Lower lobe of right lung (tissue), 2 donors: ENCODE measurements around the gene BMPR2. TPM values are rescaled to one million over a fixed set of nuclear protein-coding genes. Genes with fewer than 3 reads are reported as not detected.

Source experiments
- ATAC-seq, 2 donors: fragments of 200-7000 bp; cut with Tn5 transposase; one replicate each; pipeline ENCODE4 v1.9.1; 2020 to 2022; ENCODE audit warnings: mild to moderate bottlenecking in 2 of 2, moderate library complexity in 2 of 2
- DNase-seq: peaks from one replicate; pipeline ENCODE4 v3.0.0-alpha.2; 2020
- H3K27ac ChIP-seq: fragments of 200-600 bp; one replicate; pipeline ENCODE4 v1.8.0; 2022
- H3K27me3 ChIP-seq: fragments of 200-600 bp; one replicate; pipeline ENCODE4 v1.8.0; 2022; ENCODE audit warnings: low read depth
- H3K36me3 ChIP-seq: fragments of 200-600 bp; one replicate; pipeline ENCODE4 v1.8.0; 2022; ENCODE audit warnings: mild to moderate bottlenecking
- H3K4me1 ChIP-seq: fragments of 200-600 bp; one replicate; pipeline ENCODE4 v1.8.0; 2022
- H3K4me3 ChIP-seq: fragments of 200-600 bp; one replicate; pipeline ENCODE4 v1.8.0; 2022; ENCODE audit warnings: mild to moderate bottlenecking
- H3K9me3 ChIP-seq: fragments of 200-600 bp; one replicate; pipeline ENCODE4 v1.8.0; 2022
- intact Hi-C: fragments of 100-400 bp; cut with DNase I; formaldehyde crosslinking; loops from one replicate; pipeline ENCODE4 v1.11.0; 2022
- total RNA-seq: library from RNA; stranded (reverse); fragmentation: NEBNext Ultra II Directional; extraction: Animal tissue kit (Norgen Biotek cat#: 25700); gene quantifications from one replicate; pipeline ENCODE4 v1.2.1, GENCODE V29; 2021
- TF ChIP-seq, protein P1 (sequence below): fragments of 200-600 bp; IDR thresholded peaks from one replicate; pipeline ENCODE4 v1.8.0; 2022; ENCODE audit warnings: antibody characterized with exemption, mild to moderate bottlenecking
- donor health status: DM: no; HTN: yes; CAD: no; lungs with severe emphysema.

BMPR2 gene
- total RNA-seq, 1 donor from 2014 or later, result 137 TPM

DNA sequence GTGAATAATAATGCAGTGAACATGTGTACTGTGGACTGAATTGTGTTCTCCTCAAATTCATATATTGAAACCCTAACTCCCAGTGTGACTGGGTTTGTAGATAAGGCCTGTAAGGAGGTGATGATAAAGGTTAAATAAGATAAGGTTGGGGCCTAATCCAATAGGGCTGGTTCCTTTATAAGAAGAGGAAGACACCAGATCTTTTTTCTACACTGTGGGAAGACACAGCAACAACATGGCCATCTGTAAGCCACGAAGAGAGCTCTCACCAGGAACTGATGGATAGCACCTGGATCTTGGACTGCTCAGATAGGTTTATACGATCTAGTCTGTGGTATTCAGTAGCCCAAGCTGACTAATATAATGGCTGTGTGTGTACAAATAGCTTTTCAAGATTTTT, 66.8 kb downstream of the BMPR2 start:
- ATAC-seq (no peak), DNase-seq (no peak)
- Histone ChIP-seq H3K27ac (no peak overlapping the region), H3K4me1 (no peaks in the 10 kb centered on the region), H3K4me3 (no peak overlapping the region), H3K9me3 (no peaks in the 10 kb centered on the region), H3K27me3 (no peaks in the 10 kb centered on the region), H3K36me3 (no peaks in the 10 kb centered on the region)
- TF ChIP-seq, protein P1, sequence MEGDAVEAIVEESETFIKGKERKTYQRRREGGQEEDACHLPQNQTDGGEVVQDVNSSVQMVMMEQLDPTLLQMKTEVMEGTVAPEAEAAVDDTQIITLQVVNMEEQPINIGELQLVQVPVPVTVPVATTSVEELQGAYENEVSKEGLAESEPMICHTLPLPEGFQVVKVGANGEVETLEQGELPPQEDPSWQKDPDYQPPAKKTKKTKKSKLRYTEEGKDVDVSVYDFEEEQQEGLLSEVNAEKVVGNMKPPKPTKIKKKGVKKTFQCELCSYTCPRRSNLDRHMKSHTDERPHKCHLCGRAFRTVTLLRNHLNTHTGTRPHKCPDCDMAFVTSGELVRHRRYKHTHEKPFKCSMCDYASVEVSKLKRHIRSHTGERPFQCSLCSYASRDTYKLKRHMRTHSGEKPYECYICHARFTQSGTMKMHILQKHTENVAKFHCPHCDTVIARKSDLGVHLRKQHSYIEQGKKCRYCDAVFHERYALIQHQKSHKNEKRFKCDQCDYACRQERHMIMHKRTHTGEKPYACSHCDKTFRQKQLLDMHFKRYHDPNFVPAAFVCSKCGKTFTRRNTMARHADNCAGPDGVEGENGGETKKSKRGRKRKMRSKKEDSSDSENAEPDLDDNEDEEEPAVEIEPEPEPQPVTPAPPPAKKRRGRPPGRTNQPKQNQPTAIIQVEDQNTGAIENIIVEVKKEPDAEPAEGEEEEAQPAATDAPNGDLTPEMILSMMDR, result no peak
- intact Hi-C loops, result no loop called here

DNA sequence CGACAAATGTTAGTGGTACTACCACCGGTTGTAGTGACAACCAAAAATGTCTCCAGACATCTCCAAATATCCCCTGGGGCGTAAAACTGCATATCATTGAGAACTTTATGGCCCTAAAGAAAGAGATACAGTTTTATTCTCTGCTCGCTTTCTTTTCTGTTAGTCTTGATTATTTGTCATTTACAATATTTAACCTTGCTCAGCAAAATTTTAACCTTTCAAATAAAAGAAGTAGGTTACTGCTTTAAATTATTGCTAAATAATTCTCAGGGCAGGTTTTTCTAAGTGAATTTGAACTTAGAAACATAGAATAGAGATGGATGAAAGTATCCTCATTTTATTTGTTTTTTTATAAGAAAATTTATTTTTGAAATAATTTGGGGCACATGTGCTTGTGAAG, 67.9 kb downstream of the BMPR2 start:
- intact Hi-C loops, result no loop called here
- Histone ChIP-seq H3K9me3 (no peaks in the 10 kb centered on the region), H3K36me3 (no peaks in the 10 kb centered on the region), H3K4me1 (no peaks in the 10 kb centered on the region), H3K4me3 (no peak overlapping the region), H3K27me3 (no peaks in the 10 kb centered on the region), H3K27ac (no peak overlapping the region)
- ATAC-seq (no peak), DNase-seq (no peak)
- TF ChIP-seq, protein P1, result no peak

DNA sequence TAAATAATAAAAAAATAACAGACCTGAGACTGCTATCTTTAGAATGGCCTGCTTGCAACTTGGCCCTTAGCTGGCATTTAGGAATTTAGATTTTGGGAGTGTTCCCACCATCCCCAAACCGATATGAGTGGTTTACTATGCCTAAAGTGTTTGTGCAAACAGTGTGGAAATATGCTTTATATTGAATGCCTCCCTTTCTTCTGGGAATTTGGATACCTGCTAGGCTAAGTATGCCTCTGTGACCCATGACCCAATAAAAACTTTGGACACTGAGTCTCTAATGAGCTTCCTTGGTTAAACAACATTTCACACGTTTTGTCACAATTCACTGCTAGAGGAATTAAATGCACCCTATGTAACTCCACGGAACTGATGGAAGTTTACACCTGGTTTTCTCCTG, 73.2 kb downstream of the BMPR2 start:
- TF ChIP-seq, protein P1, result no peak
- peaks cover 27% of the 10 kb centered on the region for H3K4me1 ChIP-seq
- DNase-seq (no peak), ATAC-seq (no peak)
- H3K27me3 ChIP-seq, result no peaks in the 10 kb centered on the region
- no peaks in the 10 kb centered on the region for H3K36me3 ChIP-seq
- intact Hi-C loops, result no loop called here
- no peak overlapping the region for H3K27ac ChIP-seq
- no peaks in the 10 kb centered on the region for H3K9me3 ChIP-seq
- no peak overlapping the region for H3K4me3 ChIP-seq

DNA sequence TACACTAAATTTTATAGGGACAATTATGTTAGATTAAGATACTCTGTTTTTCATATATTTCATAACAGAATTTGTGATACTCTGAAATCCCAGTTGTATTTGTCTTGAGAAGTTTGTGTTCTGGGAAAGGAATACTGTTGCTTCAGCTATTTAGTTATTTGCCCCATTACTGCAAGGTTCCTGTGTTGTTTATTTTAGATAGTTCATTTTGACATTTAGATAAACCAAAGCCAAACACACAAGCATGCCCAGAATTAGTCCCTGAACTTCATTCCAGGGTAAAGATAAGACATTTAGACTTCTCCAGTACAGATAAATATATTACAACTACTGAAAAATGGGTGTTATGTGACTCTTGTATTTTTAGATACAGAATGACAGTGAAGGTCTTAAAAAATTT, 74.7 kb downstream of the BMPR2 start:
- intact Hi-C loops, result no loop called here
- Histone ChIP-seq H3K4me1 (peaks cover 29% of the 10 kb centered on the region), H3K27ac (no peak overlapping the region), H3K4me3 (no peak overlapping the region), H3K9me3 (no peaks in the 10 kb centered on the region), H3K36me3 (no peaks in the 10 kb centered on the region), H3K27me3 (no peaks in the 10 kb centered on the region)
- ATAC-seq (peak in 1 of 2 donors; percentile 59), DNase-seq (no peak)
- TF ChIP-seq, protein P1, result no peak

DNA sequence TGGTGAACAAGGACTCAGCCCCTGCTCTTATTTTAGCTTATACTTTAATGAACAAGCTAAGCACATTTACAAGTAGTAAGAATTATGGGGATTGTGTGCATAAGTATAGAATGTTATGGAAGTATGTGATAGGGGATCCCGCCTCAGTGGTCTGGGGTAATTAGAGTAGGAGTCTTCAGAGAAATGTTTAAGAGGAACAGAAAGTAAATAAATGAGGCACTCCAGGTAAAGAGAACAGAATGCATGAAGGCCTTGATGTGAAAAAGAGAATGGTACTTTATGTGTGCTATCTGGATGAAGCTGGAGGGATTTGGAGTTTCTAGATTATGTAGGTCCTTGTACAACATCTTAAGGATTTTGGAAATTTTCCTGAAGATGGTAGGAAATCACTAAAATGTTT, 76.6 kb downstream of the BMPR2 start:
- no peak for ATAC-seq
- Histone ChIP-seq H3K9me3 (no peaks in the 10 kb centered on the region), H3K36me3 (no peaks in the 10 kb centered on the region), H3K27me3 (no peaks in the 10 kb centered on the region), H3K27ac (no peak overlapping the region), H3K4me3 (no peak overlapping the region), H3K4me1 (peaks cover 29% of the 10 kb centered on the region)
- no peak for DNase-seq
- intact Hi-C loops, result no loop called here
- TF ChIP-seq, protein P1, result no peak

DNA sequence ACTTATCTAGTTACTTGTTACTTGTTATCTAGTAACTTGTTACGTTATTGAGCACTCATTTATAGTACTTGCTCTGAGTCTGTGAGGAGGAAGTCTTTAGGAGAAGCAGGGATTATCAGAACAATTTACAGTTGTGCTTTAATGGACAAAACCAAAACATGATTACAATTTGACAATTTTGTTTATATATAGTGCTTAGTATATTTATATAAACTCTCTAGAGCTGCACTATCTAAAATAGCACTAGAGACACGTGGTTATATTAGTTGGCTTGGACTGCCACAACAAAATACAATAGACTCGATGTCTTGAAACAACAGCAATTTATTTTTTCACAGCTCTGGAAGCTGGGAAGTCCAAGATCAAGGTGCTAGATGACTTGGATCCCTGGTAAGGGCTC, 78.4 kb downstream of the BMPR2 start:
- no peaks in the 10 kb centered on the region for H3K27me3 ChIP-seq
- DNase-seq, result no peak
- peak in 1 of 2 donors; percentile 12 for ATAC-seq
- TF ChIP-seq, protein P1, result no peak
- peaks cover 24% of the 10 kb centered on the region for H3K4me1 ChIP-seq
- no peaks in the 10 kb centered on the region for H3K36me3 ChIP-seq
- intact Hi-C loops, result no loop called here
- H3K9me3 ChIP-seq, result no peaks in the 10 kb centered on the region
- no peak overlapping the region for H3K27ac ChIP-seq
- H3K4me3 ChIP-seq, result no peak overlapping the region
